HepG2 (cell line): ENCODE data around the gene CENPP.

ENCODE experiments used
- CHD4 ChIP-seq: fragments of 200-600 bp; sonication (generic); IDR thresholded peaks from 2 replicates; pipeline ENCODE4 v1.7.0; 2017; ENCODE audit warnings: mild to moderate bottlenecking, low read length, borderline replicate concordance
- CREB1 ChIP-seq, 2 experiments: fragments of 450-650 bp in 1 of 2; IDR thresholded peaks; 2 replicates each; pipeline ENCODE4 v1.6.1; 2016 to 2017; ENCODE audit warnings: control low read depth in 1 of 2, mild to moderate bottlenecking in 1 of 2, missing compliant biosample characterization in 1 of 2, missing genetic modification characterization in 1 of 2
- CTCF ChIP-seq: sonication (generic); formaldehyde crosslinking; IDR thresholded peaks from 2 replicates; pipeline ENCODE4 v1.5.0; 2020; ENCODE audit warnings: mild to moderate bottlenecking, missing genetic modification reagents, moderate library complexity
- DRAP1 ChIP-seq: IDR thresholded peaks from 2 replicates; pipeline ENCODE4 v1.6.1; 2016; ENCODE audit warnings: missing genetic modification reagents, missing compliant biosample characterization
- EZH2 ChIP-seq: conservative IDR thresholded peaks from 2 replicates; pipeline ENCODE4 v1.6.1; 2012; ENCODE audit warnings: mild to moderate bottlenecking, low read depth, low read length, moderate library complexity
- FOXK2 ChIP-seq: fragments of 450-650 bp; IDR thresholded peaks from 2 replicates; pipeline ENCODE4 v1.6.1; 2016
- MAFG ChIP-seq: sonication (generic); formaldehyde crosslinking; IDR thresholded peaks from 2 replicates; pipeline ENCODE4 v1.5.1; 2020; ENCODE audit warnings: mild to moderate bottlenecking, missing genetic modification reagents
- POLR2A ChIP-seq, 2 experiments: IDR thresholded peaks; 2 replicates each; pipeline ENCODE4 v1.6.1; 2011; ENCODE audit warnings: low read depth in 2 of 2, low read length in 2 of 2, mild to moderate bottlenecking in 1 of 2, moderate library complexity in 1 of 2; ENCODE audit not compliant: insufficient read depth in 1 of 2
- ZC3H4 ChIP-seq: sonication (generic); formaldehyde crosslinking; IDR thresholded peaks from 2 replicates; pipeline ENCODE4 v1.4.0; 2020; ENCODE audit warnings: missing genetic modification reagents, borderline replicate concordance

GRCh38 chr9:92313624-92314012 is 12.1 kb upstream of the CENPP start:
- TF ChIP-seq EZH2 (no peak), FOXK2 (no peak), CREB1 (IDR thresholded peaks at IDR 0.05) (no peak), CREB1 (CRISPR knock-in tag; IDR thresholded peaks at IDR 0.05) (no peak), POLR2A (IDR thresholded peaks at IDR 0.05; ENCODE audit: insufficient read depth in 1 of 2, low read depth in 2 of 2, low read length in 2 of 2) (no peak), ZC3H4 (CRISPR knock-in tag) (no peak), CHD4 (no peak), CTCF (CRISPR knock-in tag) (no peak), DRAP1 (no peak), MAFG (CRISPR knock-in tag) (no peak)
